ENCODE results near the gene KCNQ2.

The KCNQ2 gene

GRCh38 chr20:63374504-63374903 is 98.0 kb downstream of the KCNQ2 start:
- no peak for DNase-seq (ENCODE audit: low read depth in 1 of 2, low spot score in 1 of 2)
- H3K27ac ChIP-seq (replicated peaks), result no peak overlapping the region
- no peak for TF ChIP-seq REST (IDR thresholded peaks at IDR 0.05; ENCODE audit: insufficient replicate concordance, low read depth)
- no peak for TF ChIP-seq SPI1 (IDR thresholded peaks at IDR 0.05; ENCODE audit: borderline replicate concordance, low read depth)
- TF ChIP-seq, protein P1, sequence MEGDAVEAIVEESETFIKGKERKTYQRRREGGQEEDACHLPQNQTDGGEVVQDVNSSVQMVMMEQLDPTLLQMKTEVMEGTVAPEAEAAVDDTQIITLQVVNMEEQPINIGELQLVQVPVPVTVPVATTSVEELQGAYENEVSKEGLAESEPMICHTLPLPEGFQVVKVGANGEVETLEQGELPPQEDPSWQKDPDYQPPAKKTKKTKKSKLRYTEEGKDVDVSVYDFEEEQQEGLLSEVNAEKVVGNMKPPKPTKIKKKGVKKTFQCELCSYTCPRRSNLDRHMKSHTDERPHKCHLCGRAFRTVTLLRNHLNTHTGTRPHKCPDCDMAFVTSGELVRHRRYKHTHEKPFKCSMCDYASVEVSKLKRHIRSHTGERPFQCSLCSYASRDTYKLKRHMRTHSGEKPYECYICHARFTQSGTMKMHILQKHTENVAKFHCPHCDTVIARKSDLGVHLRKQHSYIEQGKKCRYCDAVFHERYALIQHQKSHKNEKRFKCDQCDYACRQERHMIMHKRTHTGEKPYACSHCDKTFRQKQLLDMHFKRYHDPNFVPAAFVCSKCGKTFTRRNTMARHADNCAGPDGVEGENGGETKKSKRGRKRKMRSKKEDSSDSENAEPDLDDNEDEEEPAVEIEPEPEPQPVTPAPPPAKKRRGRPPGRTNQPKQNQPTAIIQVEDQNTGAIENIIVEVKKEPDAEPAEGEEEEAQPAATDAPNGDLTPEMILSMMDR (IDR thresholded peaks at IDR 0.05; ENCODE audit: insufficient read depth, low read length), result no peak
- TF ChIP-seq GABPA (IDR thresholded peaks at IDR 0.05; ENCODE audit: low read depth), result no peak
- TF ChIP-seq POLR2AphosphoS5 (IDR thresholded peaks at IDR 0.05; ENCODE audit: low read depth), result no peak
- no peak overlapping the region for H3K4me3 ChIP-seq (replicated peaks; ENCODE audit: insufficient read depth, low read length)
- H3K27me3 ChIP-seq (ENCODE audit: insufficient read depth, poor library complexity, severe bottlenecking), result peaks cover 14% of the 10 kb centered on the region

- H3K4me3 ChIP-seq (replicated peaks; ENCODE audit: insufficient read depth, low read length), result no peak overlapping the region
- no peak for DNase-seq (ENCODE audit: low read depth in 1 of 2, low spot score in 1 of 2)
- H3K27me3 ChIP-seq (ENCODE audit: insufficient read depth, poor library complexity, severe bottlenecking), result peaks cover 14% of the 10 kb centered on the region
- TF ChIP-seq POLR2AphosphoS5 (IDR thresholded peaks at IDR 0.05; ENCODE audit: low read depth) (no peak), SPI1 (IDR thresholded peaks at IDR 0.05; ENCODE audit: borderline replicate concordance, low read depth) (no peak), GABPA (IDR thresholded peaks at IDR 0.05; ENCODE audit: low read depth) (no peak), REST (IDR thresholded peaks at IDR 0.05; ENCODE audit: insufficient replicate concordance, low read depth) (no peak)
- TF ChIP-seq, protein P1 (IDR thresholded peaks at IDR 0.05; ENCODE audit: insufficient read depth, low read length), result no peak
- H3K27ac ChIP-seq (replicated peaks), result no peak overlapping the region
Measured at GRCh38 chr20:63373996-63374395, 98.5 kb downstream of the KCNQ2 start.

DNA sequence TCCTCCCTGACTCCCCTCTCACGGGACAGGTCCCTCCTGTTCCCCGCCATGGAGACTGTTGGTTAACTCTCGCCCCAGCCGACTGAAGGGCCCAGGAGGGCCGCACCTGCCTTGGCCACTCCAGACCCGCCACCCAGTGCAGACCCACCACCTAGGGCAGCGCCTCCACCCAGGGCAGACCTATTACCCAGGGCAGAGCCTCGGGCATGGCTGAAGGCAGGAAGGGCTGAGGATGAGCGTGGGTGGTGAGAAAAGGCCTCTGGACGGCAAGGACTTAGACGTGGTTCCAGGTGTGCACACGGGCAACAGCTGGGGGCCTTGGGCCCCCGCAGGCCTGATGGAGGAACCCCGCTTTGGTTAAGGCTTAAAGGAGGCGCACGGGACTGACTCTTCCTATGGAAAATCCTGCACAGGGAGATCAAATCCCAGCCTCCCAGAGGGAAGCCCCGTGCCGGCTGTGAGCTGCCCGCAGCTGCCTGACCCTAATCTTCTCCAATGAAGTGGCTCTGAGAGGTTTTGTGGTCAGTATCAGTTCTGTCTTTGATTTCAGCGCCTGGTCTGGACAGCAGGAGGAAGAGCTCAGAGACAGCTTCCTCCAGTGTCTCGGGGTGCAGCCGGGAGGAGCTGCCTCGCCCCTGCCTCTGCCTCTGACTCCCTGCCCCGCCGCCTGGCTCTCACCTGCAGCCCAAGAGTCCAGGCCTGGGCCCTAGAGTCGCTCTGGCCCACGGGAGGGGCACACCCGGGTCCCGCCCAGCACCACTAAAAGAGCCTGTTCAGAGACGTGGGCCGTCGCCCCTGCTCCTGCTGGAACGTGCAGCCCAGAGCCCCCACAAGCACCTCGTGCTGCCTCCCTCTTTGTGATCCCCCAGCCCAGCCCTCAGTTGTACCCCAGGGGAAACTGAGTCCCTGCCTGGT is 99.2 kb downstream of the KCNQ2 start:
- no peak overlapping the region for H3K27ac ChIP-seq (replicated peaks)
- H3K4me3 ChIP-seq (replicated peaks; ENCODE audit: insufficient read depth, low read length), result no peak overlapping the region
- DNase-seq (ENCODE audit: low read depth in 1 of 2, low spot score in 1 of 2), result no peak
- H3K27me3 ChIP-seq (ENCODE audit: insufficient read depth, poor library complexity, severe bottlenecking), result peaks cover 10% of the 10 kb centered on the region
- no peak for TF ChIP-seq POLR2AphosphoS5 (IDR thresholded peaks at IDR 0.05; ENCODE audit: low read depth)
- TF ChIP-seq GABPA (IDR thresholded peaks at IDR 0.05; ENCODE audit: low read depth), result no peak
- TF ChIP-seq, protein P1 (IDR thresholded peaks at IDR 0.05; ENCODE audit: insufficient read depth, low read length), result no peak
- no peak for TF ChIP-seq REST (IDR thresholded peaks at IDR 0.05; ENCODE audit: insufficient replicate concordance, low read depth)
- TF ChIP-seq SPI1 (IDR thresholded peaks at IDR 0.05; ENCODE audit: borderline replicate concordance, low read depth), result no peak

All from HL-60 (cell line).